HPDE6-E6E7 (cell line): Measurements from ENCODE around the gene MFAP3L.

ENCODE experiments used
- DNase-seq: peaks from one replicate; pipeline ENCODE4 v3.0.0; 2011; ENCODE audit warnings: missing footprints; ENCODE audit errors: extremely low spot score

Gene MFAP3L

GRCh38 chr4:170022211-170022610 lies 4.0 kb downstream of the MFAP3L start:
- no peak for DNase-seq

GRCh38 chr4:170017252-170017651 lies 8.9 kb downstream of the MFAP3L start:
- DNase-seq, result no peak

DNA sequence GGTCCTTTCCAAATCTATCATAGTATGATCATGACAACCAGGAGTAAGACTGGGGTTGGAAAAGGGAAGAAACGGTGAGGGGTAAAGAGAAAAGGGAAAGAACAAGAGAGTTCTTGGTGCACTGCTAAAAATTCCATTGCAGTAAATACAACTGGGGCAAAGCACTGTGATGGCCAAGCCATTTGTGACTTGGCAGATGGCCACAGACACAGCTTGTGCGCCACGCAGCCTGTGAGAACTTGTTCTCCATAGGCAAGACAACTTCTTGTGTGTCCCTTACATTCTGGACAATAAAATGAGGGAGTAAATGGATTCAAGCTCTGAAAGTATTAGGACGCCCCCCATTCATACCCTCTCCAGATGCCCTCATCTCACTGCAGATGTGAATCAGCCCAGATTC lies 10.9 kb downstream of the MFAP3L start:
- DNase-seq, result no peak

DNA sequence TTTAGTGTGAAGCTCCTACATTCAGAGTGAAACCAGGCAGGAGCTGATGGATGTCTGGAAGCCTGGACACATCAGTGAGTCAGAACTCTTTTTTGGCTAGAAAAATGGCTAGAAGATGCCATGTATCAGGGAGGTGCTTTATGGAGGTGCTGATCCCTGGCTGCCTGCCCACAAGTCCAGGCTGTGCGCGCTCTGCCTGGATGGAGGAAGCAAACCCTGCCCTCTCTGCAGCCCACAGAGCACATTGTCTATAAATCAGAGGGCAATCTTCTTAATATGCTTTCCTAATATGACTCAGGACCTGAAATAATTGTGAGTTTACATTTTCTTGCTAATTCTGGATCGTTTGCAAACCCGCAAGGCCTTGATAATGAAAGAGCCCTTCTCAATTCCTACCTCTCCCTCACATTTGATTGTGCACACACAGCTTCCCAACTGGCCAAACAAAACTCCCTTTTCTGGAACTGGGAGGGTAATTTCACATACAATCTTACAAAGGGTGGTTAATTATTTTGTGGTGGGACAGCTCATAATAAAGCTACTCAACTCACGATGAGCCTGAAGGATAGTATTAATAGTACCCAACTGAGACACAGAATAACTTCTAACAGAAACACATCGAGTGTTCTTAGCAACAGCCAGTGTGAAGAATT lies 11.7 kb downstream of the MFAP3L start:
- DNase-seq, result no peak

- no peak for DNase-seq
These were observed 13.6 kb downstream of the MFAP3L start for GRCh38 chr4:170012629-170012958.

DNA sequence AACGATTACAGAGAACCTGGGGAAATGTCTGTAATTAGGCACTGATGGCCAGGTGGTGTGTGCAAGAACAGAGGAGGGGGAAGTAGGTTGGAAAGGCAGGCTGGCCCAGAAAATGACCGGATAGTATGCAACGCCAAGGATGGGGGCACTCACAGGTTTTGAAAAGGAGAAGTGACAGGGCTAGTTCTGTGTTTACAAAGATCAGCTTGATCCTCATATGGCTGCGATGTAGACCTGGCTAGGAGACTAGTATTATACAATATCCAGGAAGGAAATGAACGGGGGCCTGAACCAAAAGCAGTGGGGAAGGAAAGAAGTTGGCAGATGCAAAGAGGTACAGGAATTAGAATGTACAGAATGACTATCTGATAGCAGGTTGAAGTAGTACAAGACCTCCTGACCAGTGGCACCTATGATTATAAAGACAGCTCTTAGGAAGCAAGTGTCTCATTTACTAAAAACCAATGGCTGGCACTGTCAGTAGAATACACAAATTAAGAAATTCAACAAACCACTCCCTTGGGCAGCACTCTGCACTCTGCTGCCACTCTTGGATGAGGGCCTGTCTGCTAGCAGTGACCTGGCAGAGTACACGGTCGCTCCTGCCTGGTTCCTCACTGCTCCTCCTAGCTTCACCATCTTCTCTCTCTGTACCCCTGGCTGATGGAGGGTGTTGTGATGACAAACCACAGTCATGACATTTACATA lies 14.1 kb downstream of the MFAP3L start:
- DNase-seq, result no peak

- DNase-seq, result no peak
These were observed 16.9 kb downstream of the MFAP3L start for GRCh38 chr4:170009291-170009690.

DNA sequence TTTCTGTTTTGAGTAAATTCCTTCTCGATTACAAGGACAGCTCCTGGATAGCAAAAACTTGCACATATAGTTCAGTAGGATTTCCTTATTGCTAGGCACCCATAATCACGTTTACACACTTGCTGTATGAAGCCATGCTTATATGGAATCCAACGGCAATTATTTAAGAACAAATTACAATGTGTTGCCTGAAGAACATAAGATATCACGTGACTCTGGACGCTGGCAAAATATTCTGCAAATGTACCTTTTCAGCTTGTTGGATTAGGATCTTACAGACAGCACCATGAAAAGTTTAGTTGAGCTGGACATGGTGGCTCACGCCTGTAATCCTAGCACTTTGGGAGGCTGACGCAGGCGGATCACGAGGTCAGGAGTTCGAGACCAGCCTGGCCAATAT lies 17.4 kb downstream of the MFAP3L start:
- no peak for DNase-seq

DNA sequence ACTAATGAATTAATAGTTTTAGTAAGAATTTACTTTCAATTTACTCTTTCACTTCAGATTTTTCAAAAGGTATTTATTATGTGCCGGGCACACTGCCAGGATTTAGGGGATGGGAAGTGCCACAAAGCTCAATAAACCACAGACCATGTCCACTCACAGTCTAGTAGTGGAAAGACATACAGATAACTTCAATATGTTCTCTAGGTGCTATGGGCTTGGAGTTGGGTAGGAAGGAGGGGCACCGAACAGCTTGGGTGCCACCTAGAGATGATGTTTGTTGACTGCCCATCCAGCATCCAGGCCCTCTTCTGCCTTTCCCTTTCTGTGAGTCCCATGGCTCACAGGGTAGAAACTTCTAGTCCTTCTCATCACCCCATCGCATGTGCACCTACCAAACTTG lies 17.8 kb downstream of the MFAP3L start:
- DNase-seq, result peak; percentile 15

DNA sequence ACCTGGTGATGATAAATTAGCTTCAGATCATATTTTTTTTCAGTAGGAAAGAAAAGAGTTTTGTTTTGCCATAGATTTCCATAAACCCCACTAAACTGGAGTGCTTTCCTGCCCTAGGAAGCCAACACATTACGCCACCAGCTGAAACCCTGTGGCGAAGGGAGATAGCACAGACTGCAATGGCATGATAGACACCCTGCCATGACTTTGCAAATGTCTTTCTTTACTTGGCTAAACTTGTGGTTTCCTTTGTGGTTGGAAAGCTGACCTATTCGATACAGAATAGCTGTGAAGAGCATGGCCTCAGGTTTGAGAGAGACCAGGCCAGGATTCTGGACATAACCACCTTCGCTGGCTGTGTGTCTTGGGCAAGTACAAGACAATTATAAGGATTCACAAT lies 19.1 kb downstream of the MFAP3L start:
- DNase-seq, result no peak

GRCh38 chr4:170005472-170005871 lies 20.7 kb downstream of the MFAP3L start:
- no peak for DNase-seq

DNA sequence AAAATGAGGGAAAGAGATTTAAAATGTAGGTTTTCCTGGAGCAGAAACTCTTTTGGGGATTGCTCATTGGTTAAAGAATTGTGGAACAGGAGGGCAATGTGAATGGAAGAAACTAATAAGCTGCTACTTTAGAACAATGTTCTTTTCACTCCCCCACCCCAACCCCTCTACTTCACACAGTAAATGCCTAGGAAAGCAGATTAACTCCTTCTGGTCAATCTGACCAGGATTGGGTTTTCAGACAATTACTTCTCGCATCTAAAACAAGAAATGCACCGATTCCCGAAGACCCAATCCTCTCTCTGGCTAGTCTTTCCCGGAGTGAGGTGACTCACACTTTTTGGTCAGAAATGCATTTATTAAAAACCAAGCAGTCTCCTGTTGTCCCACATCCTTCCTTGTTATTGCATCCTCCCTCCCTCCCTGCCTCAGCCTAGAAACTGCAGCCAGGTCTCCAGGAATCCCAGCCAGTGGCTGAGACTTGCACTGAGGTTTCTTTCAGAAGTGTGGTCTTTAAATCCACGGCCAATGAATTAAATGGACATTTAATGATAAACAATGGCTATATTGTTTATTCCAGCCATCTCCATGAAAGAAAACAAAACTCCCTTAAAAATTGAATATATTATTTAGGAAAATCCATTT lies 21.4 kb downstream of the MFAP3L start:
- DNase-seq, result no peak

GRCh38 chr4:170003071-170004070 lies 22.8 kb downstream of the MFAP3L start:
- no peak for DNase-seq

GRCh38 chr4:170001745-170002267 lies 24.4 kb downstream of the MFAP3L start:
- DNase-seq, result no peak

- DNase-seq, result no peak
These were observed 25.0 kb downstream of the MFAP3L start for GRCh38 chr4:170001011-170001744.

- DNase-seq, result no peak
These were observed 26.3 kb downstream of the MFAP3L start for GRCh38 chr4:169999923-170000322.

GRCh38 chr4:169998981-169999380 lies 27.2 kb downstream of the MFAP3L start:
- no peak for DNase-seq

DNA sequence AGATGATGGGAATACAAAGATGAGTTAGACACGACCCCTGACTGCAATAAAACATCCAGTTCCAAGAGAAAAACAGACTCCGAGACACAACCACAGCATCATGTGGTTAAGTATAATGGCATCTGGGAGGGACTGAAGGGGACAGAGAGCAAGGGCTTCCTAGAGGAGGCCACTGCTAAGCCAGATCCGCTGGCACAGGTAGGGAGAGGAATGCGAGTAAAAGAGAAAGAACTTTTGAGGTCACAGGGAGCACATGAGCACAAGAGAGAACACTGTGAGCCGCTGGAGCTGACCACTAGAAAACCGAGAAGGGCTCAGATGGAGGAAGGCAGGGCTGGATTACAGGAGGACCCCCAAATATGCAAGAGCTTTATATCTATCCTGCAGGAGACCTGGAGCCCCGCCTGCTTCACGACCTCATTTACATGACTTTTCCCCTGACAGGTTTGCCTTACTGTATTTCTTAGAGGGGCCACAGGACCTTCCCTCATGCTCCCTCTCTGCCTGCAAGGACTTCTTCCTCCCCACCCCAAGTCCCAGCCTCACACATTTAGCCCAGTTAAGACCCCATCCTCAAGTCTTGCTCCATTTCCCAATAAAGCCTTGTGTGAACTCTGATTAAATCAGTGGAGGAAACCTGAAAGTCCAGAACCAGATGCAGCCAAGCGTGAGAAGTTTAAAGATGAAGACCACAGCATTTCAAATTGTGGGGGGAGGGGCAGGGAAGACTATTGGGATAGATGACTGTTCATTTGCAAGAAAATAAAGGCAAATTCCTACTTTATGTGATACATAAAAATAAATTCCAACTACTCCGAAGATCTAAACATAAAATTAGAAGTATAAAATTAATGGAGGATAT lies 29.6 kb downstream of the MFAP3L start:
- DNase-seq, result no peak

GRCh38 chr4:169993531-169993930 lies 32.7 kb downstream of the MFAP3L start:
- no peak for DNase-seq

- no peak for DNase-seq
These were observed 37.9 kb downstream of the MFAP3L start for GRCh38 chr4:169988252-169988651.
